OCI-LY1 (cell line): ENCODE data around the gene MACROD2.

Source experiments
- H2AFZ ChIP-seq: fragments of 200-600 bp; sonication (generic), shearing (Covaris generic); 2 replicates; pipeline ENCODE4 v1.6.0; 2014; ENCODE audit warnings: antibody characterized with exemption, mild to moderate bottlenecking, low read length
- H3F3A ChIP-seq: fragments of 200-600 bp; sonication (generic), shearing (Covaris generic); 2 replicates; pipeline ENCODE4 v1.6.0; 2014; ENCODE audit warnings: mild to moderate bottlenecking, antibody characterized with exemption, low read length, moderate library complexity; ENCODE audit not compliant: insufficient read depth
- H3K27ac ChIP-seq: fragments of 200-600 bp; sonication (generic); 2 replicates; pipeline ENCODE4 v1.5.1; 2014; ENCODE audit warnings: low read length, mixed run types, mild to moderate bottlenecking, low read depth; ENCODE audit not compliant: poor library complexity, severe bottlenecking
- H3K27me3 ChIP-seq: fragments of 200-600 bp; sonication (generic); 2 replicates; pipeline ENCODE4 v1.6.0; 2014; ENCODE audit warnings: antibody characterized with exemption, mild to moderate bottlenecking, low read length, moderate library complexity; ENCODE audit not compliant: insufficient read depth
- H3K36me3 ChIP-seq: fragments of 200-600 bp; sonication (generic); 2 replicates; pipeline ENCODE4 v1.6.1; 2014; ENCODE audit warnings: mild to moderate bottlenecking, antibody characterized with exemption, low read length, moderate library complexity, mixed read lengths; ENCODE audit not compliant: insufficient read depth
- H3K4me1 ChIP-seq: fragments of 200-600 bp; sonication (generic); 2 replicates; pipeline ENCODE4 v1.5.1; 2014; ENCODE audit warnings: mild to moderate bottlenecking, low read length, moderate library complexity; ENCODE audit not compliant: insufficient read depth, severe bottlenecking
- H3K4me2 ChIP-seq: fragments of 200-600 bp; sonication (generic), shearing (Covaris generic); 2 replicates; pipeline ENCODE4 v1.6.1; 2014; ENCODE audit warnings: low read length
- H3K4me3 ChIP-seq: fragments of 200-600 bp; sonication (generic); 2 replicates; pipeline ENCODE4 v1.5.1; 2014; ENCODE audit warnings: low read length, low read depth, mild to moderate bottlenecking, mixed read lengths; ENCODE audit not compliant: poor library complexity, severe bottlenecking
- H3K79me2 ChIP-seq: fragments of 200-600 bp; shearing (Covaris generic); 2 replicates; pipeline ENCODE4 v1.6.1; 2016; ENCODE audit warnings: mixed run types, low read length, mixed read lengths; ENCODE audit not compliant: insufficient read depth
- H3K9ac ChIP-seq: fragments of 200-600 bp; sonication (generic), shearing (Covaris generic); 2 replicates; pipeline ENCODE4 v1.6.1; 2014; ENCODE audit warnings: mild to moderate bottlenecking, low read length, mixed read lengths
- H3K9me2 ChIP-seq: fragments of 200-600 bp; sonication (generic), shearing (Covaris generic); 2 replicates; pipeline ENCODE4 v1.6.1; 2014; ENCODE audit warnings: low read depth, mild to moderate bottlenecking, low read length, mixed read lengths
- H3K9me3 ChIP-seq: fragments of 200-600 bp; shearing (Covaris generic); 2 replicates; pipeline ENCODE4 v1.6.1; 2014; ENCODE audit warnings: low read length, mixed read lengths
- H4K20me1 ChIP-seq: fragments of 200-600 bp; sonication (generic), shearing (Covaris generic); 2 replicates; pipeline ENCODE4 v1.6.0; 2016; ENCODE audit warnings: mild to moderate bottlenecking, low read length; ENCODE audit not compliant: insufficient read depth
- EZH2 ChIP-seq: fragments of 200-600 bp; sonication (generic), shearing (Covaris generic); IDR thresholded peaks from 2 replicates; pipeline ENCODE4 v1.8.0; 2017; ENCODE audit warnings: borderline replicate concordance, mixed run types, mild to moderate bottlenecking, antibody characterized with exemption, low read length, moderate library complexity, mixed read lengths
- TF ChIP-seq, protein P1 (sequence below): fragments of 200-600 bp; sonication (generic), shearing (Covaris generic); IDR thresholded peaks from 2 replicates; pipeline ENCODE4 v1.5.1; 2017; ENCODE audit warnings: mild to moderate bottlenecking, antibody characterized with exemption, low read length, moderate library complexity, mixed read lengths

MACROD2 gene

GRCh38 chr20:14783766-14784165 is 788.5 kb downstream of the MACROD2 start:
- Histone ChIP-seq H3K9me2 (no peaks in the 10 kb centered on the region), H3K9me3 (no peaks in the 10 kb centered on the region), H3K27ac (no peak overlapping the region), H3K36me3 (no peaks in the 10 kb centered on the region), H4K20me1 (no peaks in the 10 kb centered on the region), H3K79me2 (no peaks in the 10 kb centered on the region), H3K4me2 (no peak overlapping the region), H3K9ac (no peak overlapping the region), H3K27me3 (no peaks in the 10 kb centered on the region), H3K4me1 (no peaks in the 10 kb centered on the region), H3F3A (no peaks in the 10 kb centered on the region), H2AFZ (no peak overlapping the region), H3K4me3 (no peak overlapping the region)
- TF ChIP-seq EZH2: no peak
- TF ChIP-seq, protein P1, sequence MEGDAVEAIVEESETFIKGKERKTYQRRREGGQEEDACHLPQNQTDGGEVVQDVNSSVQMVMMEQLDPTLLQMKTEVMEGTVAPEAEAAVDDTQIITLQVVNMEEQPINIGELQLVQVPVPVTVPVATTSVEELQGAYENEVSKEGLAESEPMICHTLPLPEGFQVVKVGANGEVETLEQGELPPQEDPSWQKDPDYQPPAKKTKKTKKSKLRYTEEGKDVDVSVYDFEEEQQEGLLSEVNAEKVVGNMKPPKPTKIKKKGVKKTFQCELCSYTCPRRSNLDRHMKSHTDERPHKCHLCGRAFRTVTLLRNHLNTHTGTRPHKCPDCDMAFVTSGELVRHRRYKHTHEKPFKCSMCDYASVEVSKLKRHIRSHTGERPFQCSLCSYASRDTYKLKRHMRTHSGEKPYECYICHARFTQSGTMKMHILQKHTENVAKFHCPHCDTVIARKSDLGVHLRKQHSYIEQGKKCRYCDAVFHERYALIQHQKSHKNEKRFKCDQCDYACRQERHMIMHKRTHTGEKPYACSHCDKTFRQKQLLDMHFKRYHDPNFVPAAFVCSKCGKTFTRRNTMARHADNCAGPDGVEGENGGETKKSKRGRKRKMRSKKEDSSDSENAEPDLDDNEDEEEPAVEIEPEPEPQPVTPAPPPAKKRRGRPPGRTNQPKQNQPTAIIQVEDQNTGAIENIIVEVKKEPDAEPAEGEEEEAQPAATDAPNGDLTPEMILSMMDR: no peak

GRCh38 chr20:14785065-14785743 is 789.9 kb downstream of the MACROD2 start:
- Histone ChIP-seq H3K9ac (no peak overlapping the region), H3K4me3 (no peak overlapping the region), H3K36me3 (no peaks in the 10 kb centered on the region), H3K79me2 (no peaks in the 10 kb centered on the region), H4K20me1 (no peaks in the 10 kb centered on the region), H3F3A (no peaks in the 10 kb centered on the region), H3K27me3 (no peaks in the 10 kb centered on the region), H2AFZ (no peak overlapping the region), H3K9me3 (no peaks in the 10 kb centered on the region), H3K9me2 (no peaks in the 10 kb centered on the region), H3K27ac (no peak overlapping the region), H3K4me1 (no peaks in the 10 kb centered on the region), H3K4me2 (no peak overlapping the region)
- TF ChIP-seq EZH2: no peak
- TF ChIP-seq, protein P1: no peak

DNA sequence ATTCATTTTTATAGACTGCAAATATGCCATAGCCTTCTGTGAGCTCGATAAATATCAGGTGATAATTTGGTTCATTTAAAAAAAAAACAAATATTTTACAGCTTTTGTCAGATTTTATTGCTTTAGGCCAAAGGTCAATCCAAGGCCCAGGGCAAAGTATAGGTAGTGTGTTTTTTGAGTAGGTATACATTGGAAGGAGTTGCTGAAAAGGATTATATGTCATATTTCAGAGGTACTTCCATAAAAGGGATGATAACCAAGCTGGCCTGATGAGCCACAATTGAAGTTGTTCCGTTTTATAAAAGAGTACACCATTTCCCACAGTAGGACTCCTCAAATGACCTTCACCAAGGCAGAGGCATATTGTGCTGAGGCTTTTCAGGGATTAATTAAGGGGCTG is 794.9 kb downstream of the MACROD2 start:
- no peaks in the 10 kb centered on the region for H4K20me1 ChIP-seq
- H3K9ac ChIP-seq: no peak overlapping the region
- no peaks in the 10 kb centered on the region for H3K27me3 ChIP-seq
- H3K4me3 ChIP-seq: no peak overlapping the region
- no peak overlapping the region for H3K27ac ChIP-seq
- H3K36me3 ChIP-seq: no peaks in the 10 kb centered on the region
- H3K79me2 ChIP-seq: no peaks in the 10 kb centered on the region
- H3K4me1 ChIP-seq: no peaks in the 10 kb centered on the region
- H2AFZ ChIP-seq: no peak overlapping the region
- no peaks in the 10 kb centered on the region for H3K9me2 ChIP-seq
- TF ChIP-seq, protein P1: no peak
- no peak for TF ChIP-seq EZH2
- no peak overlapping the region for H3K4me2 ChIP-seq
- H3K9me3 ChIP-seq: no peaks in the 10 kb centered on the region
- no peaks in the 10 kb centered on the region for H3F3A ChIP-seq
